Left colon (tissue), 2 donors: Measurements from ENCODE around the gene SYNE2. TPM values are rescaled to one million over a fixed set of nuclear protein-coding genes. Genes with fewer than 3 reads are reported as not detected.

ENCODE experiments used
- ATAC-seq: fragments of 200-7000 bp; cut with Tn5 transposase; one replicate; pipeline ENCODE4 v1.9.1; 2020; ENCODE audit warnings: mild to moderate bottlenecking, moderate library complexity
- DNase-seq, 2 donors: peaks; one replicate each; pipeline ENCODE4 v3.0.0-alpha.2; 2020
- intact Hi-C, 2 donors: fragments of 100-400 bp; cut with DNase I in 1 of 2; cut with micrococcal nuclease in 1 of 2; formaldehyde crosslinking; loops; one replicate each; pipeline versions ENCODE4 v1.11.2 to v1.14.0; 2022; cut with DNase I, micrococcal nuclease
- total RNA-seq, 2 donors: library from RNA; stranded (reverse); fragmentation: NEBNext Ultra II Directional; extraction: Animal tissue kit (Norgen Biotek cat#: 25700); gene quantifications; one replicate each; pipeline ENCODE4 v1.2.1, GENCODE V29; 2021
- donor health status: DM: no; HTN: no; CAD: no.
- donor health status: DM: yes; HTN: yes; CAD: no.

Gene SYNE2
- total RNA-seq, 2 donors from 2014 or later = 137 to 189 TPM

DNA sequence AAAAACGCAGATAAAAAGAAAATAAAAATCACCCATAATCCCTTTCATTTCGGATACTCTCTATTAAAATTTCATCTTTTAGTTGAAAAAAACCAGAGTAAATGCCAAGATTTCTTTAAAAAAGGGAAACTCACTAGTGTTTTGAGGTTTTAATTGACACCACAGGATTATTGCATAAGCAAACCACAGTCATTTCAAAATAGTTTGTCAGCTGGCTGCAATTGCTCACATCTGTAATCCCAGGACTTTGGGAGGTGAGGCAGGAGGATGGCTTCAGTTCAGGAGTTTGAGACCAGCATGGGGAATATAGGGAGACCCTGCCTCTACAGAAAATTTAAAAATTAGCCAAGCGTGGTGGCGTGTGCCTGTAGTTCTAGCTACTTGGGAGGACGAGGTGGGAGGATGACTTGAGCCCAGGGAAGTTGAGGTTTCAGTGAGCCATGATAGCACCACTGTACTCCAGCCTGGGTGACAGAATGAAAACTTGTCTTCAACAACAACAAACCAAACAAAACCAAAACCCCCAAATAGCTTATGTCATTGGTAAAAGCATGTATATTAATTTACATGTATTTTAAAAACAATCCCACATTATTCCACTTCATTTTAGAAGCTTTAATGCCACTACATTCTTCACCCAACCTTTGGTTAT is 48.8 kb downstream of the SYNE2 start:
- ATAC-seq = no peak
- no peak for DNase-seq
- intact Hi-C loops = no loop called here

- intact Hi-C loops = no loop called here
- no peak for DNase-seq
- no peak for ATAC-seq
Measured at GRCh38 chr14:63902375-63902976, 49.7 kb downstream of the SYNE2 start.

DNA sequence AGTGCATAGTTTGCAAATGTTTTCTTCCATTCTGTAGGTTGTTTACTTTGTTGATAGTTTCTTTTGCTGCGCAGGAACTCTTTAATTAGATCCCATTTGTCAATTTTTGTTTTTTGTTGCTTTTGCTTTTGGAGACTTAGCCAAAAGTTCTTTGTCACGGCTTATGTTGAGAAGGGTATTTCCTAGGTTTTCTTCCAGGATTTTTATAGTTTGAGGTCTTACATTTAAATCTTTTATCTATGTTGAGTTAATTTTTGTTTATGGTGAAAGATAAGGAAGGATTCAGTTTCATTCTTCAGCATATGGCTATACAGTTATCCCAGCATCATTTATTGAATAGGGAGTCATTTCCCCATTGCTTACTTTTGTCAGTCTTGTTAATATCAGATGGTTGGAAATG is 51.9 kb downstream of the SYNE2 start:
- ATAC-seq = no peak
- no peak for DNase-seq
- intact Hi-C loops = no loop called here

GRCh38 chr14:63905370-63905769 is 52.6 kb downstream of the SYNE2 start:
- DNase-seq = no peak
- intact Hi-C loops = no loop called here
- no peak for ATAC-seq

DNA sequence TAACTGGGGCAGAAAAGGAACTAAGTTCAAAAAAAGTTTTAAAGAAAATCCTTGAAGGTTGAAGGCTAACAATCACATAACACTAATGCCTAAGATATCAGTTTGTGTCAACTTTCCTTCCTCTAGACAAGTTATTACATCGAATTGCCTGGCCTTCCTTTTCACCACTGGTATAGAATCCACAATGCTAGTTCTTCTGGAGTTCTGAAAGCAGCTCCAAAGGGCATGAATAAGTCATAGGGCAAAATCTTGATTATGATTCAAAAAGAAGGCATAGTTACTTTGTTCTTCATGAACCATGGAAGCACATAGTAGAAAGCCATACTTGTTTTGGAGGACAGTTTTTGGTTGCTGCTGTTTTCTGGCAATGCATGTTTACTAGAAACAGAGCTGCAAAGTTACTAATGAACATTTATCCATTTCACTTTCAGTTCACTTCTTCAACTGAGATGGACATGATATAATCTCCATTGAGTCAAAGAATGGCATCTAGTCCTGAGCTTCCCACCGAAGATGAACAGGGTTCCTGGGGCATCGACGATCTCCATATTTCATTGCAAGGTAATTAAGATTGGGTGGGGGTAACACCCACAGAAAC is 56.0 kb downstream of the SYNE2 start:
- DNase-seq (no peak), ATAC-seq (no peak)
- intact Hi-C loops = no loop called here

GRCh38 chr14:63909984-63910383 is 57.2 kb downstream of the SYNE2 start:
- intact Hi-C loops = no loop called here
- ATAC-seq = no peak

DNA sequence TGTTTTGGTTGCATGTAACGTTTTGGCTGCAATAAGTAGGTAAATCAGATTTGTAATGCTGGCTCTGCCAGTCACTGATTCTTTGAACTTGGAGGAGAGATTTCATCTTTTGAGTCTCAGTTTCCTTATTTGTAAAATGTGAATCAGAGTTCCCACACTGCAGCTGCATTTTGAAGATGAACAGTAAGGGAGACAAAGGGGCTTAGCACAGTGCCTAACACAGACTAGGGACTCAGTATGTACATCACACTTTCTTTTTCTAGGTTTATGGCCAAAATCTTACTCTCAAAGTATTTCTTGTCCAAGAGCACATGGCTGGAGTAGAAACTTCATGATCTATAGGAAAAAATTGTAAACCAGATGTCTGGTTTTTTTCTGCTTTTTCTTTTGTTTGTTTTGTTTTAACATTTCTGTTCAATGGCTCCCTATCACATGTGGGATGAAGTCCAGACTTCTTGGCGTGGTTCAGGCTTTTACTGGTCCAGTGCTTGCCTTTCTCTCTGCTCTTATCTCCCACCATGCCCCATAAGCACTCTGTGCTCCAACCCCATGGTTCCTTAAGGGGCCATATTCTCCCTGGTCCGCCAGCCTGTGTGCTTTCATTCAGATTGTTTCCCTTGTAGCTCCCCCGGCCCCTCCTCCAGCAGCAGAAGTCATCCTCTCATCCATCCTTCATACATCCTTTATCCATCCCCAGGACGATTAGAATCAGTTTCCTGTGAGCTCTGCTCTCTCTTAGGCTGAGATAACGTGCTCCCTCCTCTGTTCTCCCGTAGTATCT is 58.0 kb downstream of the SYNE2 start:
- no peak for DNase-seq
- intact Hi-C loops = no loop called here
- no peak for ATAC-seq

More at GRCh38 chr14:63909984-63910383, 57.2 kb downstream of the SYNE2 start:
- no peak for DNase-seq

GRCh38 chr14:63911404-63911803 is 58.6 kb downstream of the SYNE2 start:
- ATAC-seq = no peak
- no peak for DNase-seq
- intact Hi-C loops = no loop called here

DNA sequence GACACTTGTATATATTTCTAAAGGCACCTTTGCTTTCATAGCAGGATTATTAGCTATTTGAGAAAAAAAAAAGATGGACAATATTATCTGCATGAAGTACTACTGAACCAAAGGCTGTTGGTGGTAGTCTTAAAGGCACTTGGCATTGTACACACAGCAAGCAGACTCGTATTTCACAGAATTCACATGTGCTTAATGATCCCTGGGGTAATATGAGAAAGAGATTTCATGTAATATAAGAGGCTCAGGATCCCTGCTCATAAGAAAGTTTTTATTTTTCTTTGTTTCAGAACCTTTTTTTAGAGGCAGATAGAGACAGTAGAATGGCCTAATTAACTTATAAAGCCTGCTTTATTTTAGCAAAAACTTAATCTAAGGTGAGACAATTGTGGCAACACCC is 59.5 kb downstream of the SYNE2 start:
- intact Hi-C loops = no loop called here
- no peak for DNase-seq
- ATAC-seq = no peak

- no peak for DNase-seq
- intact Hi-C loops = no loop called here
- ATAC-seq = no peak
Measured at GRCh38 chr14:63918411-63918810, 65.6 kb downstream of the SYNE2 start.

- ATAC-seq = peak; percentile 99
- peak; percentile 38 to 61 for DNase-seq
- intact Hi-C loops = no loop called here
Measured at GRCh38 chr14:63922696-63923421, 70.1 kb downstream of the SYNE2 start.

DNA sequence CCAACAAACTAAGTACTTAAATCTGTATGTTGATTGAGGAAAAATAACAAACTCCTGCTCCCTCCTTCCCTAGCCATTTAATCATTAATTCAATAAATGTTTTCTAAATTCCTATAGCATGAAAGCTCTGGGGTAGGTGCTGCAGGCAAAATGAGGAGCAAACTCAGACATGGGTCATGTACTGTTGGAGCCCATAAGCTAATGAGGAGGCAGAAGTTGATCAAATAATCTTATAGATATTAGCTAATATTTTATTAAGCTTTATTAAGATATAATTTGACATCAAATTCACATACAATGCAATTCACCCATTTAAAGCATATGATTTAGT is 70.6 kb downstream of the SYNE2 start:
- ATAC-seq = no peak
- intact Hi-C loops = no loop called here
- DNase-seq = no peak

- no peak for ATAC-seq
- DNase-seq = no peak
- intact Hi-C loops = no loop called here
Measured at GRCh38 chr14:63924375-63924774, 71.6 kb downstream of the SYNE2 start.

DNA sequence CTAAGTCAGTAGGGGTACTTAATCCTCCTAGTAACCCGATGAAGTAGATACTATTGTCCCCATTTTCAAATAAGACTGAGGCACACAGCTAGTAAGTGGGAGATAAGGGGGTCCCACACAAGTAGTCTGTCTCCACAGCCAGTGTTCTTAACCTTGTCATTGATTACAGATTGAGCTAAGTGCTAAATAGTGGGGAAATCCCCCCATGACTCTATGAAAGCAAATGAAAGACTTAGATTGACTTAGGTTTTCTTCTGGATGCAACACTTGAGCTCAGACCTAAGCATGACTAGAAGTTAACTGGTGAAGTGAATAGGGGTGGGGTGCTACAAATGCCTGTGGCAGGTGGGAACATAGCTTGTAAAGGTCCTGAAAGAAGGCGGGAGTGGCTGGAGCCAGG is 73.8 kb downstream of the SYNE2 start:
- no peak for DNase-seq
- ATAC-seq = no peak
- intact Hi-C loops = no loop called here

GRCh38 chr14:63928744-63929174 is 76.0 kb downstream of the SYNE2 start:
- ATAC-seq (no peak), DNase-seq (no peak)
- intact Hi-C loops = no loop called here

DNA sequence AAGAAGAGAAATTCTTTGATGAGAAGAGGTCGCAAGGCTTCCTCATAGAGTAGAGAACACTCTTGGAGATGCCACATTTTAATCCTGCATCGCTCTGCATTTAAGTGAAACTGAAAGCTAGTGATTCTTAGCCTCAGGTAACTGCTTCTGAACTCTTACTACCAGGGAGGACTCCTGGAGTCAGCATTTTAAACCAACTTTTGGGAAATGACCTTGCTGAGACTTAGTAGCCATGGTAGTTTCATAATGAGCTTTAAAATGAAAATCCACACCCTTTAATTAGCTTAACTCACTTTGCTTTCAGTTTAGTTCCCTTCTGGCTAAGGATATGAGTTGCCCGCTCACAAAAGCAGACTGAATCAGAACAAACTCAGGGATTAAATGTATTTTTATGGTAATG is 80.3 kb downstream of the SYNE2 start:
- ATAC-seq (peak; percentile 87), DNase-seq (no peak)
- intact Hi-C loops = no loop called here

DNA sequence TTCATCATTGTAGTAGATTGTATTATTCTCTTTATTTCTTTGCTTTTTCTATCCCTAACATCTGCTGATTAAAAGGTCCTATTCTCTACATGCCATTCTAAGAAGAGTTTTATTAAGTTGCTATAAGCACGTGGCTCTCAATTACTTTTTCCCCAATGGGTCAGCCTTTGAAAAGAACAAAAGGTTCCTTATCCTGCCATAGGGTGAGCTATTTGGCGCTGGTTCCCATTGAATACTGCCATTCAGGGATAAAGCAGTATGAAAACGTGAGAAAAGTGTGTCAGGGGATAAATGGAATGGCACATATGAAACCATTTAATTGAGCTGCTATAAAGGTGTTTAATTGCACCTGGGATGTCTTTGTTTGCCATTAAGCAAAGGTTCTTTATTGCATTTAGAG is 80.9 kb downstream of the SYNE2 start:
- intact Hi-C loops = no loop called here
- DNase-seq (no peak), ATAC-seq (peak; percentile 35)

- no peak for ATAC-seq
- intact Hi-C loops = no loop called here
- no peak for DNase-seq
Measured at GRCh38 chr14:63938198-63939005, 85.6 kb downstream of the SYNE2 start.

- intact Hi-C loops = no loop called here
- ATAC-seq = no peak
- DNase-seq = no peak
Measured at GRCh38 chr14:63939006-63939270, 86.1 kb downstream of the SYNE2 start.
